ENCODE measurements around the gene MOV10.

Gene MOV10

DNA sequence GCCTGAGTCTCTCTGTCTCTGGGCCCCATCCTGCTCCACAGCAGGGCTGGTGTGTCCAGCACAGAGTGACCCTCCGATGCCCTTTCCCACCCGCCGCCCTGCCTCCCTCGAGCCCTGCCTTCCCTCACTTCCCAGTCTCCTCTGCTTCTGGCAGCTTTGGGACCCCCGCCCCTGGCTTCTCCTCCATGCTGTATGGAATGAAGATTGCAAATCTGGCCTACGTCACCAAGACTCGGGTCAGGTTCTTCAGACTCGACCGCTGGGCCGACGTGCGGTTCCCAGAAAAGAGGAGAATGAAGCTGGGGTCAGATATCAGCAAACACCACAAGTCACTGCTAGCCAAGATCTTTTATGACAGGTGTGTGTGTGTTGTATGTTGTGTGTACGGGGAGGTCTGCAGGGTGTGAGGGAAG lies 14.3 kb downstream of the MOV10 start:
- no peaks in the 10 kb centered on the region for H3K27me3 Mint-ChIP-seq
- no peaks in the 10 kb centered on the region for H3K9me3 Mint-ChIP-seq
- H3K36me3 Mint-ChIP-seq = peaks cover 19% of the 10 kb centered on the region
- no peak overlapping the region for H3K4me3 Mint-ChIP-seq
- peaks cover 8% of the 10 kb centered on the region for H3K4me1 Mint-ChIP-seq
- peak overlapping the region; percentile 31 for H3K27ac Mint-ChIP-seq

DNA sequence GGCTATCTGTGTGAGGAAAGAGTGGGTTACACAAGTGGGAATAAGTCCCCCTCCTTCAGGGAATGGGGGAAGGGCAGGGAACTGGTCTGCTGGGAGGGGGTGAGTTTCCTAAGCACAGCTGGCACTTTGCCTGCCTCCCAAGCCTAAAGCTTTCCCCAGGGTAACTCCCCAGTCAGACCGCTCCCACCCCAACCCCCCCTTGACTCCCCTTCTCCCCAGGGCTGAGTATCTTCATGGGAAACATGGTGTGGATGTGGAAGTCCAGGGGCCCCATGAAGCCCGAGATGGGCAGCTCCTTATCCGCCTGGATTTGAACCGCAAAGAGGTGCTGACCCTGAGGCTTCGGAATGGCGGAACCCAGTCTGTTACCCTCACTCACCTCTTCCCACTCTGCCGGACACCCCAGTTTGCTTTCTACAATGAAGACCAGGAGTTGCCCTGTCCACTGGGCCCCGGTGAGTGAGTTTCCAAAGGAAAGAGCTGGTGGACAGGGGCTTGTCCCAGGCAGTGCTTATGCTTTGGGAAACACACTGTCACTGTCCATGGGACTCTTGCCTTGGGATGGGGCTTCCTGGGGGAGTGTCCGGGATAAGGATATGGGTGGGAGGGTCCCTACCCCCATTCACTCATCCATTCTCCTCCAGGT lies 14.9 kb downstream of the MOV10 start:
- Mint-ChIP-seq H3K9me3 (no peaks in the 10 kb centered on the region), H3K4me1 (peaks cover 8% of the 10 kb centered on the region), H3K27me3 (no peaks in the 10 kb centered on the region), H3K27ac (no peak overlapping the region), H3K36me3 (peaks cover 19% of the 10 kb centered on the region), H3K4me3 (no peak overlapping the region)

GRCh38 chr1:112689842-112690237 lies 15.4 kb downstream of the MOV10 start:
- H3K4me3 Mint-ChIP-seq = no peak overlapping the region
- H3K27ac Mint-ChIP-seq = no peak overlapping the region
- H3K36me3 Mint-ChIP-seq = peaks cover 19% of the 10 kb centered on the region
- H3K4me1 Mint-ChIP-seq = peaks cover 8% of the 10 kb centered on the region
- H3K9me3 Mint-ChIP-seq = no peaks in the 10 kb centered on the region
- no peaks in the 10 kb centered on the region for H3K27me3 Mint-ChIP-seq

DNA sequence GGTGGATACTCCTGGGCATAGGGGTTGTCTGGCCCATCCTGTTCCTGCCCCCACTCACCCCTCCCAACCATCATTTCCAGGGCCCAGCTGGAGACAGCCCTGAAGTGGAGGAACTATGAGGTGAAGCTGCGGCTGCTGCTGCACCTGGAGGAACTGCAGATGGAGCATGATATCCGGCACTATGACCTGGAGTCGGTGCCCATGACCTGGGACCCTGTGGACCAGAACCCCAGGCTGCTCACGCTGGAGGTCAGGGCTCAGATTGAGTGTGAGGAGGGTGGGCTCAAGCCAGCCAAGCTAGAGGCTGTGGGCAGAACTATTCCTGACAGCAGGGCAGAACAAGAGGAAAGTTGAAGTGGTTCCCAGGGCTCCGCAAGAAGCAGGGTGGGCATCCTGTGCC lies 18.2 kb downstream of the MOV10 start:
- peaks cover 19% of the 10 kb centered on the region for H3K36me3 Mint-ChIP-seq

GRCh38 chr1:112693821-112694220 lies 19.4 kb downstream of the MOV10 start:
- no peaks in the 10 kb centered on the region for H3K27me3 Mint-ChIP-seq
- H3K9me3 Mint-ChIP-seq = no peaks in the 10 kb centered on the region
- no peak overlapping the region for H3K4me3 Mint-ChIP-seq
- peaks cover 21% of the 10 kb centered on the region for H3K36me3 Mint-ChIP-seq
- no peak overlapping the region for H3K27ac Mint-ChIP-seq
- H3K4me1 Mint-ChIP-seq = no peaks in the 10 kb centered on the region

More for the DNA sequence above, 18.2 kb downstream of the MOV10 start:
- Mint-ChIP-seq H3K4me1 (no peaks in the 10 kb centered on the region), H3K27ac (no peak overlapping the region), H3K27me3 (no peaks in the 10 kb centered on the region), H3K9me3 (no peaks in the 10 kb centered on the region), H3K4me3 (no peak overlapping the region)

- Mint-ChIP-seq H3K9me3 (no peaks in the 10 kb centered on the region), H3K27ac (no peak overlapping the region), H3K4me3 (no peak overlapping the region), H3K27me3 (no peaks in the 10 kb centered on the region), H3K4me1 (peaks cover 3% of the 10 kb centered on the region), H3K36me3 (peaks cover 20% of the 10 kb centered on the region)
Measured at GRCh38 chr1:112694363-112694929, 20.0 kb downstream of the MOV10 start.

- Mint-ChIP-seq H3K9me3 (no peaks in the 10 kb centered on the region), H3K27ac (no peak overlapping the region), H3K4me1 (peaks cover 11% of the 10 kb centered on the region), H3K4me3 (no peak overlapping the region), H3K36me3 (peaks cover 19% of the 10 kb centered on the region), H3K27me3 (no peaks in the 10 kb centered on the region)
Measured at GRCh38 chr1:112695276-112695675, 20.8 kb downstream of the MOV10 start.

- peaks cover 15% of the 10 kb centered on the region for H3K36me3 Mint-ChIP-seq
- H3K27me3 Mint-ChIP-seq = no peaks in the 10 kb centered on the region
- H3K9me3 Mint-ChIP-seq = no peaks in the 10 kb centered on the region
- no peak overlapping the region for H3K27ac Mint-ChIP-seq
- peaks cover 25% of the 10 kb centered on the region for H3K4me1 Mint-ChIP-seq
- no peak overlapping the region for H3K4me3 Mint-ChIP-seq
Measured at GRCh38 chr1:112696578-112697314, 22.3 kb downstream of the MOV10 start.

DNA sequence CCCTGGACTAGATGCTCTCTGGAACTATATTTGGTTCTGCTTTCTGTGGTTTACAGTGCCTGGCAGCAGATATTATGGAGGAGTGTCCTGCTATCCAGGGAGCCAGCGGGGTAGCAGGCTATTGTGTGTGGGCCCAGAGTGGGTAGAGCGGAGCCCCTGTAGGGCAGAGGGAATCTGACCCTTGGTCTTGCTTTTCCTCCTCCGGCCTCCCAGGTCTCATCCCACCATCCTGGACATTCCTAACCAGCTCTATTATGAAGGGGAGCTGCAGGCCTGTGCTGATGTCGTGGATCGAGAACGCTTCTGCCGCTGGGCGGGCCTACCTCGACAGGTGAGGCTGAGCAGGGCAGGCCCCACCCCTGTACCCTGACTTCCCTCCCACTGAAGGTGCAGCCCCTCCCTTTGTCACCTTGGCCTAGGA lies 23.3 kb downstream of the MOV10 start:
- peaks cover 34% of the 10 kb centered on the region for H3K4me1 Mint-ChIP-seq
- H3K27me3 Mint-ChIP-seq = no peaks in the 10 kb centered on the region
- H3K4me3 Mint-ChIP-seq = no peak overlapping the region
- H3K36me3 Mint-ChIP-seq = peaks cover 8% of the 10 kb centered on the region
- no peaks in the 10 kb centered on the region for H3K9me3 Mint-ChIP-seq
- H3K27ac Mint-ChIP-seq = no peak overlapping the region

- Mint-ChIP-seq H3K27me3 (no peaks in the 10 kb centered on the region), H3K9me3 (no peaks in the 10 kb centered on the region), H3K36me3 (peaks cover 5% of the 10 kb centered on the region), H3K4me1 (peaks cover 34% of the 10 kb centered on the region), H3K27ac (peak overlapping the region; percentile 72), H3K4me3 (no peak overlapping the region)
Measured at GRCh38 chr1:112698366-112699310, 24.2 kb downstream of the MOV10 start.

GRCh38 chr1:112699425-112700144 lies 25.1 kb downstream of the MOV10 start:
- Mint-ChIP-seq H3K4me3 (no peak overlapping the region), H3K27ac (peak overlapping the region; percentile 44), H3K27me3 (no peaks in the 10 kb centered on the region), H3K4me1 (peaks cover 44% of the 10 kb centered on the region), H3K9me3 (no peaks in the 10 kb centered on the region), H3K36me3 (peaks cover 5% of the 10 kb centered on the region)

GRCh38 chr1:112700290-112701226 lies 26.1 kb downstream of the MOV10 start:
- Mint-ChIP-seq H3K4me3 (peak overlapping the region; percentile 26), H3K4me1 (peaks cover 53% of the 10 kb centered on the region), H3K36me3 (peaks cover 5% of the 10 kb centered on the region), H3K9me3 (no peaks in the 10 kb centered on the region), H3K27ac (peak overlapping the region; percentile 77), H3K27me3 (no peaks in the 10 kb centered on the region)

- Mint-ChIP-seq H3K27ac (peak overlapping the region; percentile 77), H3K4me1 (peaks cover 60% of the 10 kb centered on the region), H3K36me3 (peaks cover 5% of the 10 kb centered on the region), H3K9me3 (no peaks in the 10 kb centered on the region), H3K4me3 (peak overlapping the region; percentile 41), H3K27me3 (no peaks in the 10 kb centered on the region)
Measured at GRCh38 chr1:112701227-112702066, 27.0 kb downstream of the MOV10 start.

Measured in activated naive CD4-positive, alpha-beta T cell treated with anti-CD3 and anti-CD28 coated beads, Interleukin-2, amount 50 U/mL, for 24 hours (primary cell).